IPS DF 19.7 (cell line): ENCODE measurements around the gene LBX1.

ENCODE experiments used
- DNase-seq: peaks from one replicate; pipeline ENCODE4 v3.0.0-alpha.2; 2013; ENCODE audit warnings: low read depth, low spot score

LBX1 gene

GRCh38 chr10:101244321-101245050 lies 15.2 kb upstream of the LBX1 start:
- no peak for DNase-seq

GRCh38 chr10:101241840-101242707 lies 12.8 kb upstream of the LBX1 start:
- DNase-seq: no peak

GRCh38 chr10:101238732-101239105 lies 9.5 kb upstream of the LBX1 start:
- DNase-seq: no peak

- no peak for DNase-seq
Measured at GRCh38 chr10:101237982-101238731, 8.9 kb upstream of the LBX1 start.

DNA sequence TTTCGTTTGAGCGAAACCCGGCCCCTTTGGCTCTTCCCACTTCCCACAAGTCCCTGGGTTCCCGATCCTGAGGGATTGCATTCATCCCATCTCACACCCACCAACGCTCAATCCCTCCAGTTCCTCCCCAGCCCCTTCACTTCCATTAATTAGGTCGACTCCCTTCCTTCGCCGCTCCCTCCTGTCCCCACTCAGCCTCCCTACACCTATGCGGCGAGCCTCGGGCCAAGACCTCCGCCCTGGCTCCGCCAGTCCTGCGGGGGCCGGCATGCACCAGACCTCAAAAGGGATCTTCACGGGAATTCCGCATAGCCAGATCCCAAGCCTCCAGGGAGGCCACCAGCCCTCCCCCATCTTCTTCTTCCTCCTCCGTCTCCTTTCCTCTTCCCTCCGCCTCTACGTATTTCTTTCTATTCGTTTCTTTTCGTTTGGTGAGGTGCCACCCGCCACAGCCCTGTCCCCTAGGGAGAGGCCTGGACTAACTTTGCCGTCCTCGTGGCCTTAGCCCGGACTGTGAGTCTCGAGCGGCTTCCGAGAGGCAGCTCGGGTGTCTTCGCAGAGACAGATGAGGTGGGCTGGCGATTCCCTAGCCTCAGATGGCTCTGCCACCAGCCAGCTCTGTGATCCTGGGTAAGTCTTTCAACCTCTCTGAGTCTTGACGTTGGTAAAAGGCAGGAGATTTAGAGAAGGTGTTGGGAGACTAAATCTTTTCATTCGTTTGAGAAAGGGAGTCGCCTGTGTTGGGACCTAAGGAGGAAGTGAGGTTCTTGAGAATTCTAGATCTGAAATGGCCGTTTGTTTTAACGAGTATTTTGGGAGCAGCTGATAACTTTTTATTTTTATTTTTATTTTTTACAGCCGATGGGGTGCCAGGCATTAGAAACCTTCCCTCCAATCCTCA lies 8.1 kb upstream of the LBX1 start:
- no peak for DNase-seq

- DNase-seq: no peak
Measured at GRCh38 chr10:101236376-101237080, 7.3 kb upstream of the LBX1 start.

- no peak for DNase-seq
Measured at GRCh38 chr10:101235766-101236165, 6.5 kb upstream of the LBX1 start.

DNA sequence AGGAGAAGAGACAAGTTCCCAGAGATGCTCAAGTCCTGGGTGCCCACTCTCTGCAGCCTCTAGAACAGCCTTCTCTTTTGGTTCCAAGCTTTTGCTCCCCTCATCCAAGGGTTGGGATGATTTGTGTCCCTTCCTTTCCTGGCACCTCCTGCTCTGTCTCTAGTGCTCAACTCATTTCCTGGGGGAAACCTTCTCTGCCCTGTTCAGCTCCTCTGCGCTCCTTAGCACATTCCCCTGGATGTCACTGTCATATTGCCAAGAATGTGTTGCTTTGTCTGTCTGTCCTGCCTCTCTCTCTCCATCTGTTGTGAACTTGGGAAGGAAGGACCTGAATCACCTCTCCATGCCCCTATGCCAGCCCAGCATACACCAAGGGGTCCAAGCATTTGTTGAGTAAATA lies 5.1 kb upstream of the LBX1 start:
- no peak for DNase-seq

GRCh38 chr10:101233863-101234262 lies 4.6 kb upstream of the LBX1 start:
- no peak for DNase-seq

GRCh38 chr10:101233443-101233842 lies 4.2 kb upstream of the LBX1 start:
- no peak for DNase-seq

DNA sequence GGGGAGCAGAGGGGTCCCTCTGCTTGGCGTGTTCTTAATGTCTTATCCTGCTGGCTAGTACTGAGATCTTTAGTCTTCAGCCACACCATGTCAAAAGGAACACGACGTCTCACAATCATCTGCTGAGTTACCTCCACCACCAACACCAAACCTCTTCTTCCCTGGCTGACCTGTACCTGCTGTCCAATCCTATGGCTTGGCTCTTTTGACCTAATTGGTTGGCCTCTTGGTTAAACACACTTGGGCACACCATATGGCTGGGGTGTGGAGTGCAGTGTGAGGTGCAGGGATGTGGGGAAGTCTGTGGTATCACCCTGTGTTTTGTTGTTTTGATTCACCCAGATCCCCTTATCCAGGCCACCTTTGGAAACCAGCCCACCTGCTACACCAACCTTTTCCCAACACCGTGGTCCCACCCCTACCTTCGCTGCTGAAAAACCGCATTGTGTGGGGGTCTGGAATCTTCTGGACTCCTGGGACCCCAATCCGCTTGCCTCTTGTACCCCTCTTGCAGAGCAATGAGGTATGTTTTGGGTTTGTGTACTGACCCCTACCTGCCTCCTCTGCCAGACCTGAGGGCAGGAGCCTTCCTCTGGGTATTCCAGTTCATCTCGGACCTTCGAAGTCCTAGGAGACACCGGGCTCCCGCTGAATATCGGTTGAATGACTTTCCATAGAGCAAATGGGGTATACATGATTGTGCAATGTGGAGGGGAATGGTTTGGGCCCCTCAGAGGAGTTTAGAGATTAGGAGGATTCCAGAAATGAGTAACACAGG lies 2.8 kb upstream of the LBX1 start:
- DNase-seq: no peak

DNA sequence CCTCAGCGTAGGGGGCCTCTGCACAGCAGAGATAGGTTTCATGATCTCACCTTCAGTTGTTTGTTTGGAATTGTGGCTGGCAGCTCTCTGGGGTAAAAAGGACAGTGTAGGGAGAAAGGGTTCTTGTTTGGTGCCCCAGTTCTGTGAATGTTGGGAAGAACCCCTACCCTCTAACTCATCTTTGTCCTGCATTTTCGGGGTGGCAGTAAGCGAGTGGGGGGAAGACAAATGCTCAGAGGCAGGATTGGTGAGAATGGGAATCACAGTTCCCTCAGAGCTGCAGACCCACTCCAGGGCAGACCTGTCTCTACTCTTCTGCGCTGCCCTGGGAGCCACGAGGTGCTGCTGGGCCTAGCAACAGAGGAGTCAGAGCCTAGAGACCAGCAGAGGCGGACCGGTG lies 1.8 kb upstream of the LBX1 start:
- no peak for DNase-seq

GRCh38 chr10:101230183-101230917 lies 1.1 kb upstream of the LBX1 start:
- DNase-seq: no peak

DNA sequence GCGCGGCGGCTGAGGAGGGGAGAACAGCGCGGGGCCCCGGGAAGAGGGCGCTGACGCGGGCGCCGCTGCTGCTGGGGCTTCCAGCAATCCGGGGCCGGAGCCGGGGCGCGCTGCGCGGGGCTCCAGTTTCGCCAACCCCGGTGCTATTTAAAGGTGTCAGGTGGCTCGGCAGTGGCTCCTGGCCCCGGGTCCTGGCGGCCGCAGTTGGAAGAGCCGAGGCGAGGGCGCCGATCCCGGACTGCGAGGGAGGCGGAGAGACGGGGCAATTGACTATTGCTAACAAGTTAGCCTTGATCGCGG lies 347 bp downstream of the LBX1 start:
- no peak for DNase-seq

- DNase-seq: no peak
Measured at GRCh38 chr10:101228153-101228965, 904 bp downstream of the LBX1 start.

DNA sequence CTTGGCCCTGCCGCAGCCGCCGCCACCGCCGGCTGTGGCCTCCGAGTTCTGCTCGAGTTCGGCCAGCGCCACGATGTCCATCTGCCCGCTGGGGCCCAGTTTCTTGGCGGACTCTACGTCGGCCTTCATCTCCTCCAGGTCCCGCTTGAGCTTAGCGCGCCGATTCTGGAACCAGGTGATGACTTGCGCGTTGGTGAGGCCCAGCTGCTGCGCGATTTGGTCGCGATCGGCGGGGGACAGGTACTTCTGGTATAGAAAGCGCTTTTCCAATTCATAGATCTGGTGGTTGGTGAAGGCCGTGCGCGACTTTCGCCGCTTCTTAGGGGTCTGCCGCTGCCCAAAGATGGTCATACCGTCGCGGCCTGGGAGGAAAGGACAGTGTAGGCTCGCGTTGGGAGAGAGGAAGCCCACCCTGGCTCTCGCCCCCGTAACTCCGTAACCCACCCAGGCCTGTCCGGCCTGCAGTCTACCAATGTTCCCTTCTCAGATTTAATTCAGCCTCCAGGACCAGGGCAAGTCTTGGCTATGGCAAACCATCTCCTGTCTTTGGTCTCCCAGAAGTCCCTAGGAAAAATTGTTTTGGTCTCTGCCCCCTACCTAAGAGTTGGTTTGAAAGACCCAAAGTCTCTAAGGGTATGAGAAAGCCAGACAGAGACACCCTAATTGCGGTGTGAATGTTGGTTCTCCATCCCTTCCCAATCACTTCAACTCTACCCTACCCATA lies 1.7 kb downstream of the LBX1 start:
- no peak for DNase-seq

- DNase-seq: no peak
Measured at GRCh38 chr10:101226491-101227428, 2.5 kb downstream of the LBX1 start.
